ENCODE measurements around the gene ZNF117.
"Not testable (repeated sequence)": the region's sequence is repeated elsewhere in the genome, so short reads cannot be mapped to it uniquely, and the experiment has no call there.

ZNF117 gene

DNA sequence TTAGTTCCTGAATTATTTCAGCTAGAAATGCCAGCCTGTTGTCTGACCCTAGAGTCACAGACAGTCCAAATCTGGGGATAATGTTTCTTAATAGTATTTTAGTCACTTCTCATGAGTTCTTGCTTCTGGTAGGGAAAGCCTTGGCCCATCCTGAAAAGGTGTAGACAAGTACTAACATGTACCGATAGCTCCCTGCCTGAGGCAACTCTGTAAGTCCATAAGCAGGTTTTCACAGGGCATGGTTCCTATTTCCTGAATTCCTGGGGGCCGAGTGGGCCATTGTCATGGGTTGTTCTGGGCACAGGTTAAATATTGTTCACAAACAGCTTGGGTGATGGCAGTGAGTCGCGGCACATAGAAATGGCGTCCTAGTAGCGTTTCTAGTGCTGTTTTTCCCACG lies 3.1 kb upstream of the ZNF117 start:
- DNase-seq = no peak

DNA sequence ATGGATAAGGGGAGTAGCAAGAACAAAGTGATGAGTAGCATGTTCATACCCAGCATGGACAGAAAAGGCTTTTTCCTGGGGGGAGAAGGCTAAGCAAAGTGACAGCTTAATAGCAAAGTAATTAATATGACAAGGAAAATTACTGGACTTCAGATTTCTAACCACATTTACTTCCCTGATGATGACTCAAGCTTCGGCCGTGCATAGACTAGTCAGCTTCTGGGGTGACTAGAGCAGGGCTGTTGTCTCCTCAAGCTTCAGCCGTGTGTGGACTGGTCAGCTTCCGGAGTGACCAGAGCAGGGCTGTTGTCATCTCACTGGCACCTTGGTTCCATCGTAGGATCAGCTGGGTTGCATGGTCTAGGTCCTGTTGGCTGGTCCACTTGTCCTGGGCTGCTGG lies 2.1 kb upstream of the ZNF117 start:
- no peak for DNase-seq

DNA sequence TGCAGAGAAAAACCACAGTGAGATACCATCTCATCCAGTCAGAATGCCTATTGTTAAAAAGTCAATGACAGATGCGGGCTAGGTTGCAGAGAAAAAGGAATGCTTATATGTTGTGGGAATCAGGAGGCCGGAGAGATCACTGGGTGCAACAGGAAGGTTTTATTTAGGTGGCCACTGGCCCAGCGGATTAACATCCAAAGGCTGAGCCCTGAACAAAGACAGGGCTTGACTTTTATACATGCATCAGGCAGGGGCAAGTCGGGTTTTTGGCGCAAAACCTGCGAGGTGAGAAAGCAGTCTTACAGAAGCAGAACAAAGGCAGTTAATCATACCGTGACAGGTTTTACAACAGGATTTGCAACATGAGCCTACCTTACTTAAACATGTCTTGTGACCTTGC lies 620 bp downstream of the ZNF117 start:
- DNase-seq = no peak

DNA sequence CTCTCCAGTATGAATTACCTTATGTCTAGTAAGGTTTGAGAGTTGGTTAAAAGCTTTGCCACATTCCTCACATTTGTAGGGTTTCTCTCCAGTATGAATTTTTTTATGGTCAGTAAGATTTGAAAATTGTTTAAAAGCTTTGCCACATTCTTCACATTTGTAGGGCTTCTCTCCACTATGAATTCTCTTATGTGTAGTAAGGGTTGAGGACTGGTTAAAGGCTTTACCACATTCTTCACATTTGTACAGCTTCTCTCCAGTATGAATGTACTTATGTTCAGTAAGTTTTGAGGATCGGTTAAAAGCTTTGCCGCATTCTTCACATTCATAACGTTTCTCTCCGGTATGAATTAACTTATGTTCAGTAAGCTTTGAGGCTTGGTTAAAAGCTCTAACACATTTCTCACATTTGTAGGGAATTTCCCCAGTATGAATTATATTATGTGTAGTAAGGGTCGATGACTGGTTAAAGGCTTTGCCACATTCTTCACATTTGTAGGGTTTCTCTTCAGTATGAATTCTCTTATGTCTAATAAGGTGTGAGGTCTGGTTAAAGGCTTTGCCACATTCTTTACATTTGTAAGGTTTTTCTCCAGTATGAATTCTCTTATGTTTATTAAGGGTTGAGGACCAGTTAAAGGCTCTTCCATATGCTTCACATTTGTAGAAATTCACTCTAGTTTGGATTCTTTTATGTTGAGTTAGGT lies 12.2 kb downstream of the ZNF117 start:
- no peak for DNase-seq

DNA sequence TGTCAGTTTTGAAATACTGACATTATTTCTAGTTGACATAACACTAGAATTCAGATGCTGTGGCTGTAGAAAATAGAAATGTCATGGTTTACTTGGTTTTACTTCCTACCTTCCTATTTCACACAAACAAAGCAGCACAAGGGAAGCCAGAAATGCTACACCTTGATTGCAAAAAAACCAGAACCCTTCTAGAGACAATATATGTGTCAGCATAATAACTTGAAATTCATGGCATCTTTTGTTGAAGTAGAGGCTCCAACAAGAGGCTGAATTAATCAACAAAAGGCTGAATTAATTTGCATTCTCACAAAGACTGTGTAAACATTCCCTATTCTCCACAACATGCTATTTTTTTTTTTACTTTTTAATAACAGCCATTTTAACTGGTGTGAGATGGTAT lies 25.2 kb downstream of the ZNF117 start:
- no peak for DNase-seq

DNA sequence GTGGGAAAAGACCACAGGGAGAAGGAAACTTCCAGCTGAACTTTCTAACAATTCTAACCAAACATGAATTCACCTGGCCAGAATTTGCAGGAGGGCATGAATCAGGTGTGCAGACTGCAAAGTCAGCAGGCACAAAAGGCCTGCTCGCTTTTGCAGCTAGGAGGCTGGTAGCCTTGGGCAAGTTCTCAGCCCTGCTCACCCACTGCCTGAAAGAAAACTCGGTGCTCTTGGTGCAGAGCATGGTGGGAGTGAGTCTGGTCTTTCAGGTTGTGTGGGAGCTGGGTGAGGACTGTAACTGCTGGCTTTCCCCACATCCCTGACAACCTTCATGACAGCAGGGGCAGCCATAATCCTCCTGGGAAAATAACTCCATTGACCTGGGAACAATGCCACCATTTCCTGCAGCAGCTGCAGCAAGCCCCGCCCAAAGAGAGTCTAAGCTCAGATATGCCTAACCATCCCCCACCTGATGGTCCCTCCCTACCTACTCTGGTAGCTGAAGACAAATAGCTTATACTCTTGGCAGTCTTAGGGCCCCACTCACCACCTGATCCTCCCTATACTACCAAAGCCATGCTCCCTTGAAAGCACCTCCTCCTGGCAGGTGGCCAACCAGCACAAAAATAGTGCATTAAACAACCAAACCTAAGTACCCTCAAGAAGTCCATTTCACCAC lies 31.6 kb downstream of the ZNF117 start:
- DNase-seq = peak; percentile 70

DNA sequence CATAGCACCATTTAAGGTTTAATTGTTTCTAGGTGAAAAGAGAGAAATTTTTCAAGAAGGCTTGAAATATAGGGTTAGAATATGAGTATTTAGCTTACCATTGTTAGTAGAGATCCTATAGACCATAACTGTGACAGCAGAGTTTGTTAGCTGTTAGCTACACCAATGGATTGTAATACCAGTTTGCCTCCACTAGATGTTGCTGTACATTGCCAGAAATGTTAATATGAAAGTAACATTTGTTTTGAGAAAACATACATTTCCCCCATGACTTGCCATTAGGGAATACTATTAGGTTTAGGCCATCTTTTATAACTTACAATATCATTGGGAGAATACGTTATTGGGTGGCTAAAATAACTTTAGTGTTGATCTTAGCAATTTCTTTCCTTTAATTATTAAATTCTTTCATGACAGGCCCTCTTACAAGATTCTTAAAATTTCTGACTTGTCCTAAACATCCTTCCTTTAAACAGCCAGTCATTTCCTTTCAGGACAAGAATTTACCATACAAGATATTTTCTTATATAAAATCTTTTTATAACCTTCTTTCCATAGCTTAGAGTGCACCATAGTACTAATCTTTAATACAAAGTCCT lies 39.5 kb downstream of the ZNF117 start:
- DNase-seq = no peak

DNA sequence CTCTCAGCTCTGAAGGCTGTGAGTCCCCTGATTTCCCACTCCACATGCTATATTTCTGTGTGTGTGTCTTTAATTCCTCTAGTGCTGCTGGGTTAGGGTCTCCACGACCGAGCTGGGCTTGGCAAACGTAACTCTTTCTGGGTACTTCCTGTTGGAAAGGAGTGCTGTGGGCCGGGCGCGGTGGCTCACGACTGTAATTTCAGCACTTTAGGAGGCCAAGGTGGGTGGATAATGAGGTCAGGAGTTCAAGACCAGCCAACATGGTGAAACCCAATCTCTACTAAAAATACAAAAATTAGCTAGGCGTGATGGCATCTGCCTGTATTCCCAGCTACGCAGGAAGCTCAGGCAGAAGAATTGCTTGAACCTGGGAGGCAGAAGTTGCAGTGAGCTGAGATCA lies 40.2 kb downstream of the ZNF117 start:
- not testable (repeated sequence) for DNase-seq

DNA sequence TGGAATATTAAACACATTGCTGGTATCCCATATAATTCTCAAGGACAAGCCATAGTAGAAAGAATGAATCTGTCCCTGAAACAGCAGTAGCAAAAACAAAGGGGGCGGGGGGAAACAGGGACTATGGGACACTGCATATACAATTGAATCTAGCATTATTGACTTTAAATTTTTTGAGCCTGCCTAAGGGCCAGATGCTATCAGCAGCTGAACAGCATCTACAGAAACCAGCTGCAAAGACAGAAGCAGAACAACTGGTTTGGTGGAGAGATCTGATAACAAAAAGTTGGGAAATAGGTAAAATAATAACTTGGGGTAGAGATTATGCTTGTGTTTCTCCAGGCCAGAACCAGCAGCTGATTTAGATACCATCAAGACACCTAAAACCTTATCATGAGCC lies 42.1 kb downstream of the ZNF117 start:
- DNase-seq = not testable (repeated sequence)

DNA sequence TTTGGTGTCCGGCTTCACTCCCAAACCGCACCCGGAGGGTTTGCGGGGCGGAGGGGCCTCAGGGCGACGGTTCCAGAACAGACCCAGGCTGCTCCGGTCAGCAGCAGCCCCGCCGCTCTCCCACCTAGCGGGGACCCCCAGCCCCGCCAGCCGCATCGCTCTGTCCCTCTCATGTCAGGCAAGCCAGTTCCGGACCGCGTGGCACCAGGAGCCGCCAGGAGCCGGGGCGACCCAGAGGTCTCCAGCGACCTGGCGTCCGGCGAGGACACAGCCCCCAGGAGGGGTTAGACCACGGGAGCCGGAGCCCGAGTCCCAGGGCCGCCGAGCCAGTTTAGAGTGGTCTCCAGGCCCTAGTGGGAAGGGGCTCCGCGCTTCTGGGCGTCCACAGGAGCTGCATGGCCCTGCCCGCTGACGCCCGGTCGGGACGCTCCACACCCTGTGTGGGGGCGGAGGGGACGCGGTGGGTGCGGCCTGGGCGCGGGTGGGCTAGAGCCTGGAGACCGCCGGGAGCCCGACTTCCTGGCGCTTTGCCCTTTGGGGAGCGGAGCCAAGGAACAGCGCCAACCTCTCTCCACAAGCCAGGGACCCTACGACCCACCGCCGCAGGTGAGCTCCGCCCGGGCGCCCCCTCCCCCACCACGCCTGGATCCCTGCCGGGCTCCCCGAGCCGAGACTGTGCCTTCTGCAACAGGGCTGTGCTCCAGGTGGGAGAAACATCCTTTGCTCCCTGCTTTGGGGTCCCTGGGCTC lies 43.4 kb downstream of the ZNF117 start:
- no peak for DNase-seq

DNA sequence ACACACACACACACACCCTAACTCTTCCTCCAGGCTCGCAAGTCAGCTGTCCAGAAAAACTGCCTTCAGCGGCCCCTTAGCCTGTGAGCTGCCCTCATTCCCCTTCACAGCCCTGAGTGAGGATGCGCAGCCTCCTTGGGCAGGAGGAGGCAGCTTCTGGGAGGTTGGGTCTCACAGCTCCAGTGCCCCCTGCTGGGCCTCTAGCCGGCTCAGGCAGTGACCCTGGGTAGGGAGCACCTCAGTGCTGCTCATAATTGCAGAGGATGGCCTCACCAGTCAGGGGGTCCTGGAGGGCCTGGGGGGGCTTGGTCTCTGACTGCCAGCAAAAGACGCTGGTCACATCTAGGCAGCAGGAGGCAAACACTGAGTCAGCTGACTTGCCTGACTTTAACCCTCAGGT lies 44.1 kb downstream of the ZNF117 start:
- DNase-seq = no peak

DNA sequence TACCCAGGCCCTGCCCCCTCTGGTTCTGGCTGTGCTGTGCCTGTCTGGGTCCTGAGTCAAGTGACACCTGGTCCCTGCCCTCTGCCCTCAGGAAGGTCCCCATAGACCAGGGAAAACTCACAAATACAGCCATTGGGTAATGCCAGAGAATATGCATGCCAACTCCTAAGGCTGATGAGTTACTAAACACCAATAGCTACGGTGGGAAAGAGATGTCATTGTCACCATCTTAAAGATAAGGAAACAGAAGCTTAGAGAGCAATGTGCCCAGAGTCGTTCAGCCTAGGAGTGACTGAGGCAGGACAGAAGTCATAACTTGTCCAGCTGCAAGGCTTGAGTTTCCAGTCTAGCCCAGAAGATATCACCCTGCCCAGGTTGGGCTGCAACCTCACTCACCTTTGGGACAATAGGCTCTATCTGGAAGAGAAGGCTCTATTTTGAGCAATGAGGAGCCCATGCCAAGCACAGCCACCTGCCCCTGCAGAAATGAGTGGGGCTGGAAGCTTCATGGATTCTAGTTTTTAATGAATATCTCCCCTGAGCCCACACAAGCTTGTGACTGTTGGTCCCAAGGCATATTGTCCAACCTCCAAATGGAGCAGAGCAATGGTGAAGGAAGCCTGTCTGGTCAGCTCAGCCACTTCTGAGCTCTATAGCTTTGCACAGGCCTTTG lies 45.2 kb downstream of the ZNF117 start:
- DNase-seq = no peak

DNA sequence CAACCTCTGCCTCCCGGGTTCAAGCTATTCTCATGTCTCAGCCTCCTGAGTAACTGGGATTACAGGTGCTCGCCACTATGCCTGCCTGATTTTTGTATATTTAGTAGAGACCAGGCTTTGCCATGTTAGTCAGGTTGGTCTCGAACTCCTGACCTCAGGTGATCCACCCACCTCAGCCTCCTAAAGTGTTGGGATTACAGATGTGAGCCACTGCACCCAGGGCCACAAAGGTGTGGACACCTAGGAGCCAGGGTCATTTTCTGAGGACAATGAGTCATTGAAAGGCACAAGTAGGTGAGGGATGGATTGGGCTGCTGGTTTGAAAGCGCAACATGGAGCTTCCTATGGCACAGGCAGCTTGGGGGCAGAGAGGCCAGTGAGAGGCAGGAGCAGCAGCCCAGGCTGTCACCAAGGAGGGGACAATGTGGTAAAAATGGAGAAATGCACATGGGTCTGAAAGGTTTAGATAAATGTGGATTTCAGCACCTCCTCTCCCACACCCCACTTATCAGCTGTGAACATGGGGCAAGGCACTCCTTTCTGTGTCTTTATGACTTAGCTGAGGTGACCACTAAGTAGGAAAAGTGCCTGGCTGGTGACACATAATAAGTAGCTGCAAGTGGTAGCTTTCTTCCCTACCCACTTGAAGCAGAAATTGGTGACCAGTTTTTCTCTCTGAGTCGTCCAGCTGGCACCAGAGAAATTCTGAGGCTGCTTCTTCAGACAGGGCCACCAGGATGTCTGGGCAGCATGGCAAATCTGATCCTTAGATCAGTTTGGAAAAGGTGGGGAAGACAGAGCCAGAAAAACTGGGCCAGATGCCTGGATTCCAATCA lies 46.0 kb downstream of the ZNF117 start:
- DNase-seq = not testable (repeated sequence)

DNA sequence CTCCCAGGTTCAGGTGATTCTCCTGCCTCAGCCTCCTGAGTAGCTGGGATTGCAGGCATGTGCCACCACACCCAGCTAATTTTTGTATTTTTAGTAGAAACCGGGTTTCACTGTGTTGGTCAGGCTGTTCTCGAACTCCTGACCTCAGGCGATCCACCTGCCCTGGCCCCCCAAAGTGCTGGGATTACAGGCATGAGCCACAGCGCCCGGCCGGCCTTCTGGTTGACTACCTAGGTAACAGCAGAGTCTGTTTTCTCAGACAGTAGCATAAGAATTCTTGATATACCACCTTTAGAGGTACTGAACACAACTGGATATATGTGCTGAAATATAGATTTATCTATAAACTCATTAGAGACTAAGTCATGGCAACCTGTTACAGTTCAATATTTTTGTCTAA lies 50.8 kb downstream of the ZNF117 start:
- DNase-seq = not testable (repeated sequence)

DNA sequence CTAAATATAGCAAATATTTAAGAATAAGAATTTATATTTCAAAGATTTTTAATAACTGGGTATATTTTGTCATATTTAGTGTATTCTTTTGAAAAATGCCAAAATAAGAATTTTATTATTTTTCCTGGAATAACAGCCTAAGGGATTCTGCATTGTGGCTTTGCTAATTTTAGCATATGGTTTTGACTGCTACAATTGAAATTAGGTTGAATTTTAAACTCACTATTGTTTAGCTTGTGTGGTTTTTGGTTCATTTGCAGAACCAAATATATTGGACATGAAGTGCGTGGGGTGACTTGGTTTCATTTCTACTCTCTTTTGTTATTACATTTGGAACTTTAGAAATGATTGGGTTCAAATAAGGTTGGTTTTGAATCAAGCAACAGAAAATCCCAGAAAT lies 52.3 kb downstream of the ZNF117 start:
- DNase-seq = no peak

DNA sequence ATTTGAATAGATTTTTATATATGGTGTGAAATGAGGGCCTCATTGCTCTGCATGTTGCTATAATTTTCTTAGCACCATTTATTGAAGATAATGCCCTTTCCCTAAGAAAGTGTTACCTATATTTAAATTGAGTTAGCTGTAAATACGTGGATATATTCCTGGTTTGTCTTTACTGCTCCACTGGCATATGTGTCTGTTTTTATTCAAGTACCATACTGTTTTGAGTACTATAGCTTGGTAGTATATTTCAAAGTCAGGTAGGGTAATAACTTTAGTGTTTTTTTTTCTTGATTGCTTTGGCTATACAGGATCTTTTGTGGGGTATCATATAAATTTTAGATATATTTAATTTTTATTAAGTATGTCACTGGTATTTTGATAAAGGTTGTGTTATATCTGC lies 56.4 kb downstream of the ZNF117 start:
- DNase-seq = no peak

DNA sequence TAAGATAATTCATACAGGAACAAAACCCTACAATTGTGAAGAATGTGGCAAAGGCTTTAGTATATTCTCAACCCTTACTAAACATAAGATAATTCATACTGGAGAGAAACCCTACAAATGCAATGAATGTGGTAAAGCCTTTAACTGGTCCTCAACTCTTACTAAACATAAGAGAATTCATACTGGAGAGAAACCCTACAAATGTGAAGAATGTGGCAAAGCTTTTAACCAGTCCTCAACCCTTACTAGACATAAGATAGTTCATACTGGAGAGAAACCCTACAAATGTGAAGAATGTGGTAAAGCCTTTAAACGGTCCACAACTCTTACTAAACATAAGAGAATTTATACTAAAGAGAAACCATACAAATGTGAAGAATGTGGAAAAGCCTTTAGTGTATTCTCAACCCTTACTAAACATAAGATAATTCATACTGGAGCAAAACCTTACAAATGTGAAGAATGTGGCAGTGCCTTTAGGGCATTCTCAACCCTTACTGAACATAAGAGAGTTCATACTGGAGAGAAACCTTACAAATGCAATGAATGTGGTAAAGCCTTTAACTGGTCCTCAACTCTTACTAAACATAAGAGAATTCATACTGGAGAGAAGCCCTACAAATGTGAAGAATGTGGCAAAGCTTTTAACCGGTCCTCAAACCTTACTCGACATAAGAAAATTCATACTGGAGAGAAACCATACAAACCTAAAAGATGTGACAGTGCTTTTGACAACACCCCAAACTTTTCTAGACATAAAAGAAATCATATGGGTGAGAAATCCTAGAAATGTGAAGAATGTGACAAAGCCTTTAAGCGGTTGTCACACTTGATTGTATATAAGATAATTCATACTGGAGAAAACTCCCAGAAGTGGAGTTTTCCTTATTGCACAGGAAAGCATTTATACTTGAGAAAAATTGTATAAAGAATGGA lies 62.3 kb downstream of the ZNF117 start:
- not testable (repeated sequence) for DNase-seq
